Transverse colon (tissue), 4 donors: ENCODE measurements around the gene NRF1. TPM values are rescaled to one million over a fixed set of nuclear protein-coding genes. Genes with fewer than 3 reads are reported as not detected.
A peak's percentile ranks its signal among the peaks of the same experiment; 100 is the strongest.

Source experiments
- DNase-seq: peaks from one replicate; pipeline ENCODE4 v3.0.0-alpha.2; 2019
- H3K27ac ChIP-seq, 4 donors: fragments of 200-600 bp; sonication (generic); 2 replicates each; pipeline ENCODE4 v1.5.1; 2016 to 2018; ENCODE audit warnings: inconsistent platforms in 4 of 4
- H3K27me3 ChIP-seq: fragments of 200-600 bp; sonication (generic); 2 replicates; pipeline ENCODE4 v1.5.1; 2017; ENCODE audit warnings: inconsistent platforms
- H3K36me3 ChIP-seq, 4 donors: fragments of 200-600 bp; sonication (generic); 2 replicates each; pipeline ENCODE4 v1.5.1; 2017 to 2019; ENCODE audit warnings: inconsistent platforms in 4 of 4
- H3K4me1 ChIP-seq, 4 donors: fragments of 200-600 bp; sonication (generic); 2 replicates each; pipeline ENCODE4 v1.5.1; 2017 to 2020; ENCODE audit warnings: inconsistent platforms in 4 of 4
- H3K4me3 ChIP-seq, 4 donors: fragments of 200-600 bp; sonication (generic); 1 replicate in 1 of 4; 2 replicates in 3 of 4; pipeline versions ENCODE4 v1.5.1 to v1.6.1; 2017 to 2019; ENCODE audit warnings: inconsistent platforms in 4 of 4
- H3K9me3 ChIP-seq, 2 donors: fragments of 200-600 bp; sonication (generic); 2 replicates each; pipeline ENCODE4 v1.5.1; 2017 to 2019; ENCODE audit warnings: inconsistent platforms in 2 of 2
- CTCF ChIP-seq, 5 experiments: fragments of 200-600 bp in 3 of 5; fragments of 450-650 bp in 2 of 5; sonication (generic) in 3 of 5; IDR thresholded peaks; 1 replicate in 2 of 5; 2 replicates in 3 of 5; pipeline ENCODE4 v1.5.1; 2016 to 2017; ENCODE audit warnings: antibody characterized with exemption in 5 of 5, inconsistent platforms in 3 of 5, mild to moderate bottlenecking in 2 of 5, moderate library complexity in 1 of 5
- EP300 ChIP-seq: sonication (generic); formaldehyde crosslinking; IDR thresholded peaks from one replicate; pipeline ENCODE4 v1.6.1; 2017; ENCODE audit warnings: antibody characterized with exemption, low read depth
- POLR2A ChIP-seq: fragments of 450-650 bp; IDR thresholded peaks from one replicate; pipeline ENCODE4 v1.6.1; 2016; ENCODE audit warnings: antibody characterized with exemption, mild to moderate bottlenecking, moderate library complexity
- POLR2AphosphoS5 ChIP-seq, 3 donors: sonication (generic); formaldehyde crosslinking; IDR thresholded peaks; one replicate each; pipeline ENCODE4 v1.6.1; 2016; ENCODE audit warnings: antibody characterized with exemption in 3 of 3
- WGBS, 2 donors: methylation state at CpG; one replicate each; pipeline ENCODE4 v1.1.5; 2018; ENCODE audit warnings: low coverage in 1 of 2; 5-methylcytosine and 5-hydroxymethylcytosine counted together
- in situ Hi-C, 4 donors: fragments of 200-750 bp; cut with MboI; loops; one replicate each; pipeline versions ENCODE4 v1.15.0 to v1.15.1; 2017; ENCODE audit warnings: low sequenced_read_pairs in 3 of 4, low pct_ligation_motif_present in 1 of 4, low pct_unique_long_range_greater_than_20kb in 1 of 4
- intact Hi-C: fragments of 100-400 bp; cut with DNase I; formaldehyde crosslinking; loops from one replicate; pipeline ENCODE4 v1.15.1; 2023; ENCODE audit warnings: low total_unique reads
- total RNA-seq, 4 donors: library from RNA; depleted of rRNA; stranded (reverse); fragments of >200 nt; gene quantifications; one replicate each; pipeline ENCODE4 v1.1.0, GENCODE V29; 2016

NRF1 gene
- total RNA-seq, 4 donors from 2014 or later, result 11.6 to 21.5 (median 15.3) TPM

- Histone ChIP-seq H3K27me3 (peaks cover 88% of the 10 kb centered on the region), H3K4me1 (peaks cover 34 to 51% (median 42%) of the 10 kb centered on the region in 4 donors), H3K36me3 (no peaks in the 10 kb centered on the region), H3K4me3 (peak overlapping the region in 1 of 4 donors; percentile 21), H3K27ac (no peak overlapping the region), H3K9me3 (no peaks in the 10 kb centered on the region)
- no peak for DNase-seq
- intact Hi-C loops, result no loop called here
- WGBS, 2 donors, result 6% methylated on average over 44 of the region's 44 CpGs; no CpG with 5 or more reads in 1 of the 2 donors
- in situ Hi-C loops, result no loop called here
- no peak for TF ChIP-seq CTCF (IDR thresholded peaks at IDR 0.05)
Observed at GRCh38 chr7:129785685-129786514, 174.4 kb downstream of the NRF1 start.

DNA sequence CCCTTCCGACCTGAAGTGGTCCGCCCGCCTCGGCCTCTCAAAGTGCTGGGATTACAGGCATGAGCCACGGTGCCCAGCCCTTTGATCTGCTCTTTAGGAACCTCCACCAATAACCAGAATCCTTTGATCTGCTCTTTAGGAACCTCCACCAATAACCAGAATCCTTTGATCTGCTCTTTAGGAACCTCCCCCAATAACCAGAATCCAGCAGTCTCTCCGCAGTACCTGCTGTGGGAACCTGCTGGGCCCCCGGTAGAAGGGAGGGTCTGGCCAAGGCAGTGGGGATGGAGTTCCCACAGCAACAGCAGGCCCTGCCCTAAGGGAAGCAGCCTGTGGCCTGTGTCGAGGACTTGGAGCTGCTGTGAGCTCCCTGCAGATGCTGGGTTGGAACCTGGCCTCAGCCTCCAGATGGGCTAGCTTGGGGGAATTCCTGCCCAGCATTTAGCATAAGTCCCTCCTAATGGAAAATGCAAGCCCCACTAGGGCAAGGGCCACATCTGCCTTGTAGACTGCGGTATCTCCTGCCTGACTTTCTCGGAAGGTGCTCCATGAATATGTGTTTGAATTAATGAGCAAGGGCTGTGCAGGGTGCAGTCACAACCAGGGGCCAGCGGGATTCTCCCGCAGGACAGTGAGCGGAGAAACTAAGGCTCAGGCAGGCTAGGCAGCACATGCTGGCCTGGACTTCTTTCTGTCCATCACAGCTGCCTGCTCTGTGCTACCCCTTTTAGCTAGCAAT lies 175.5 kb downstream of the NRF1 start:
- intact Hi-C loops, result no loop called here
- H3K36me3 ChIP-seq, result no peaks in the 10 kb centered on the region
- H3K4me1 ChIP-seq, result peaks cover 25 to 40% (median 31%) of the 10 kb centered on the region in 4 donors
- peaks cover 80% of the 10 kb centered on the region for H3K27me3 ChIP-seq
- no peak overlapping the region for H3K4me3 ChIP-seq
- no peak for TF ChIP-seq POLR2AphosphoS5 (IDR thresholded peaks at IDR 0.05)
- TF ChIP-seq EP300, result no peak
- no peak for TF ChIP-seq POLR2A
- no peak for TF ChIP-seq CTCF (IDR thresholded peaks at IDR 0.05)
- H3K9me3 ChIP-seq, result no peaks in the 10 kb centered on the region
- no peak overlapping the region for H3K27ac ChIP-seq
- DNase-seq, result no peak
- in situ Hi-C loops, result no loop called here
- WGBS, 2 donors, result 65 to 70% methylated on average over 4 to 13 of the region's 13 CpGs

GRCh38 chr7:129789000-129789399 lies 177.5 kb downstream of the NRF1 start:
- in situ Hi-C loops (no loop called here), intact Hi-C loops (no loop called here)
- WGBS, 2 donors, result 91% methylated on average over 6 of the region's 6 CpGs; no CpG with 5 or more reads in 1 of the 2 donors
- H3K27ac ChIP-seq, result no peak overlapping the region
- no peaks in the 10 kb centered on the region for H3K36me3 ChIP-seq
- H3K9me3 ChIP-seq, result no peaks in the 10 kb centered on the region
- DNase-seq, result no peak
- peaks cover 15 to 22% (median 19%) of the 10 kb centered on the region in 4 donors for H3K4me1 ChIP-seq
- H3K4me3 ChIP-seq, result no peak overlapping the region
- TF ChIP-seq EP300, result no peak
- no peak for TF ChIP-seq CTCF (IDR thresholded peaks at IDR 0.05)
- peaks cover 60% of the 10 kb centered on the region for H3K27me3 ChIP-seq

GRCh38 chr7:129789652-129790051 lies 178.1 kb downstream of the NRF1 start:
- DNase-seq, result no peak
- intact Hi-C loops (no loop called here), in situ Hi-C loops (no loop called here)
- no peaks in the 10 kb centered on the region for H3K36me3 ChIP-seq
- WGBS, 2 donors, result 53% methylated on average over 1 of the region's 1 CpG; no CpG with 5 or more reads in 1 of the 2 donors
- peaks cover 13 to 15% (median 14%) of the 10 kb centered on the region in 4 donors for H3K4me1 ChIP-seq
- H3K9me3 ChIP-seq, result no peaks in the 10 kb centered on the region
- H3K4me3 ChIP-seq, result no peak overlapping the region
- TF ChIP-seq POLR2AphosphoS5 (IDR thresholded peaks at IDR 0.05) (no peak), EP300 (no peak)
- H3K27me3 ChIP-seq, result peaks cover 53% of the 10 kb centered on the region
- no peak overlapping the region for H3K27ac ChIP-seq
